Mucosa of stomach (tissue), 1 donor: Measurements from ENCODE around the gene TSPEAR.

Experiments
- H3K27me3 ChIP-seq: one replicate; pipeline ENCODE4 v1.7.0; 2013; ENCODE audit warnings: mild to moderate bottlenecking, low read length; ENCODE audit not compliant: control insufficient read depth, insufficient read depth
- H3K36me3 ChIP-seq: one replicate; pipeline ENCODE4 v1.7.0; 2013; ENCODE audit warnings: low read length; ENCODE audit not compliant: control insufficient read depth, insufficient read depth
- H3K4me1 ChIP-seq: one replicate; pipeline ENCODE4 v1.7.0; 2013; ENCODE audit warnings: mild to moderate bottlenecking, low read length; ENCODE audit not compliant: control insufficient read depth, insufficient read depth
- H3K4me3 ChIP-seq: one replicate; pipeline ENCODE4 v1.7.0; 2013; ENCODE audit warnings: low read length
- H3K9ac ChIP-seq: one replicate; pipeline ENCODE4 v1.7.0; 2013; ENCODE audit warnings: mild to moderate bottlenecking, low read length, moderate library complexity
- H3K9me3 ChIP-seq: one replicate; pipeline ENCODE4 v1.7.0; 2013; ENCODE audit warnings: mild to moderate bottlenecking, low read length, moderate library complexity; ENCODE audit not compliant: control insufficient read depth
- donor health status: Pancreatic carcinoma.

TSPEAR gene

GRCh38 chr21:44711327-44712202, at the start of gene TSPEAR:
TSPEAR (minus strand) TSS chr21:44711572; CDS start chr21:44711514, 58 bp downstream.
- Histone ChIP-seq H3K36me3 (no peaks in the 10 kb centered on the region), H3K4me1 (no peaks in the 10 kb centered on the region), H3K9ac (no peak within 1 kb of the TSS), H3K27me3 (peaks cover 79% of the 10 kb centered on the region), H3K4me3 (no peak within 1 kb of the TSS), H3K9me3 (no peaks in the 10 kb centered on the region)

GRCh38 chr21:44760376-44760775, 49.0 kb upstream of the TSPEAR start:
- Histone ChIP-seq H3K9me3 (no peaks in the 10 kb centered on the region), H3K9ac (no peak overlapping the region), H3K4me1 (peaks cover 19% of the 10 kb centered on the region), H3K4me3 (no peak overlapping the region), H3K36me3 (no peaks in the 10 kb centered on the region), H3K27me3 (peaks cover 3% of the 10 kb centered on the region)

GRCh38 chr21:44759628-44760285, 48.4 kb upstream of the TSPEAR start:
- Histone ChIP-seq H3K9me3 (no peaks in the 10 kb centered on the region), H3K27me3 (peaks cover 1% of the 10 kb centered on the region), H3K4me3 (no peak overlapping the region), H3K4me1 (peaks cover 14% of the 10 kb centered on the region), H3K36me3 (no peaks in the 10 kb centered on the region), H3K9ac (no peak overlapping the region)

- Histone ChIP-seq H3K4me3 (no peak overlapping the region), H3K4me1 (peaks cover 9% of the 10 kb centered on the region), H3K9me3 (no peaks in the 10 kb centered on the region), H3K27me3 (no peaks in the 10 kb centered on the region), H3K36me3 (no peaks in the 10 kb centered on the region), H3K9ac (no peak overlapping the region)
Observed at GRCh38 chr21:44758781-44759627, 47.6 kb upstream of the TSPEAR start.

- H3K36me3 ChIP-seq: no peaks in the 10 kb centered on the region
- H3K9ac ChIP-seq: no peak overlapping the region
- H3K4me3 ChIP-seq: no peak overlapping the region
- H3K4me1 ChIP-seq: peaks cover 9% of the 10 kb centered on the region
- no peaks in the 10 kb centered on the region for H3K27me3 ChIP-seq
- no peaks in the 10 kb centered on the region for H3K9me3 ChIP-seq
Observed at GRCh38 chr21:44758141-44758561, 46.8 kb upstream of the TSPEAR start.

- H3K4me1 ChIP-seq: peaks cover 9% of the 10 kb centered on the region
- no peaks in the 10 kb centered on the region for H3K9me3 ChIP-seq
- no peaks in the 10 kb centered on the region for H3K36me3 ChIP-seq
- H3K27me3 ChIP-seq: no peaks in the 10 kb centered on the region
- H3K4me3 ChIP-seq: no peak overlapping the region
- no peak overlapping the region for H3K9ac ChIP-seq
Observed at GRCh38 chr21:44757731-44758130, 46.4 kb upstream of the TSPEAR start.

- Histone ChIP-seq H3K4me1 (peaks cover 2% of the 10 kb centered on the region), H3K4me3 (no peak overlapping the region), H3K9ac (no peak overlapping the region), H3K36me3 (no peaks in the 10 kb centered on the region), H3K27me3 (no peaks in the 10 kb centered on the region), H3K9me3 (no peaks in the 10 kb centered on the region)
Observed at GRCh38 chr21:44756423-44757185, 45.2 kb upstream of the TSPEAR start.

- Histone ChIP-seq H3K9me3 (no peaks in the 10 kb centered on the region), H3K4me1 (no peaks in the 10 kb centered on the region), H3K9ac (no peak overlapping the region), H3K27me3 (peaks cover 6% of the 10 kb centered on the region), H3K4me3 (no peak overlapping the region), H3K36me3 (no peaks in the 10 kb centered on the region)
Observed at GRCh38 chr21:44755227-44755626, 43.9 kb upstream of the TSPEAR start.

- Histone ChIP-seq H3K9ac (no peak overlapping the region), H3K4me1 (no peaks in the 10 kb centered on the region), H3K27me3 (peaks cover 14% of the 10 kb centered on the region), H3K9me3 (no peaks in the 10 kb centered on the region), H3K36me3 (no peaks in the 10 kb centered on the region), H3K4me3 (no peak overlapping the region)
Observed at GRCh38 chr21:44753357-44753756, 42.0 kb upstream of the TSPEAR start.

- no peaks in the 10 kb centered on the region for H3K36me3 ChIP-seq
- no peaks in the 10 kb centered on the region for H3K4me1 ChIP-seq
- H3K9ac ChIP-seq: no peak overlapping the region
- H3K9me3 ChIP-seq: no peaks in the 10 kb centered on the region
- H3K27me3 ChIP-seq: peaks cover 15% of the 10 kb centered on the region
- no peak overlapping the region for H3K4me3 ChIP-seq
Observed at GRCh38 chr21:44752671-44753235, 41.4 kb upstream of the TSPEAR start.
